CD4-positive, alpha-beta T cell treated with Interleukin-4 for 4 hours (primary cell): Measurements from ENCODE around the gene COLEC12.

Experiments used
- DNase-seq: peaks from one replicate; pipeline ENCODE4 v3.0.0-alpha.2; 2020

Gene COLEC12

DNA sequence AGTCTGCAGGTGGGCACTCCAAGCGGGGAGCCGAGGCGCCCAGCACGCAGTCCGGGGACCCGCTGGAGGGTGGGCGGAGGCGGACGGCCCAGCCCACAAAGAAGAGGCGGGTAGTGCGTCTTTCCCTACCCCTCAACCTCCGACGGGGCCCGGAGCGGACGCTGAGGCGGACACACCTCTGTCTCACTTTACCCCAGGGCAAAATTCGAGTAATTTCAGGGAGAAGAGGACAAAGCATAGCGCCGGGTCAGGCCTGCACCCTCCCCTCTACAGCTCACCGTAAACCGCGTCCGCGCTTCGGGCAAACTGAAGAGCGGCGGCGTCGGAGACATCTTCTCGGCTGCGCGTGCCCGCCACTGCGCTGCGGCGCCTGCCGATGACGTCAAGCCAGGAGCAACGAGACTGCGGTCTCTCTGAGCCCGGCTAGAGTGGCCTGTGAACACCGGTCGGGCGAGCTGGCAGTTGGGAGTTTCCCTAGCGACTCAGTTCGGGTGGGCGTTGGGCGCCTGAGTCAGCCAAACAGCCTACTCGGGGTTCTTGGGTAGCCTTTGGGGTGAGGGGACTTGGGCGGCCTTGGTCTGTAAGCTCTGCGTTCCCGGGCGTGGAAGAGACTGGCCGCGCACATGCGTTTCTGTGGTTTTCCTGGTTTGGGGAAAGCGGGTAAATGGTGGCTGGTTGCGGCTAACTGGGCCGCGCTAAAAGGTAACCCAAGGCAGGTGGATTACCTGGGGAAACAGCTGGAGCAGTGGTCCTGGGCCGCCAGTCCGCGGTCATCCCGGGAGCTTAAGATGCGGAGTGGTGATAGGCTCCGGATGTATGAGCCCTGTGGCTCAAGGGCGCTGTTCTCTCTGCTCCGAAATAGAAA lies 232.6 kb downstream of the COLEC12 start, which contains the start of gene THOC1:
Gene THOC1 (minus strand): TSS at position 360 of the 865 bp plus-strand sequence. CDS start 28 bp downstream, at position 332.
- peak; percentile 95 for DNase-seq

DNA sequence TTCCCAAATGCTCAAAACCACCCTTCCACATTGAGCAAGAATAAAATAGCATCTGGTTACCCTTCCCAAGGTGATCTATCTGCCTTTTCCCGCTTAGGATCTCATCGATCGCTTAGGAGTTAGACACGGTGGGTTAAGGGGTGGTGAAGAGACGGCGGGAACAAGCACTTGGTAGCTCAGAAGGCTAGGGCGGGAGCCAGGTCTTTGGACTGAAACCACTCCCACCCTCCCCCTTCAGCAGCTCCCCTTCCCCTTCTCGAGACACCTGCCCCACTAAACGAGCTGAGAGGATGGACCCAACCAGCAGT lies 233.2 kb downstream of the COLEC12 start:
- no peak for DNase-seq
